ENCODE results near the gene HUWE1. TPM values are rescaled to one million over a fixed set of nuclear protein-coding genes. Genes with fewer than 3 reads are reported as not detected.

Gene HUWE1
- total RNA-seq, 1 experiment from 2014 or later: 376 TPM

GRCh38 chrX:53622431-53622830 lies 64.1 kb downstream of the HUWE1 start:
- H3K27ac Mint-ChIP-seq (ENCODE audit: unreplicated experiment): no peak overlapping the region
- H3K4me3 Mint-ChIP-seq (ENCODE audit: low read depth, unreplicated experiment): no peak overlapping the region
- DNase-seq: no peak
- H3K36me3 Mint-ChIP-seq (ENCODE audit: insufficient read depth, unreplicated experiment): peaks cover 58% of the 10 kb centered on the region
- TF ChIP-seq, protein P1, sequence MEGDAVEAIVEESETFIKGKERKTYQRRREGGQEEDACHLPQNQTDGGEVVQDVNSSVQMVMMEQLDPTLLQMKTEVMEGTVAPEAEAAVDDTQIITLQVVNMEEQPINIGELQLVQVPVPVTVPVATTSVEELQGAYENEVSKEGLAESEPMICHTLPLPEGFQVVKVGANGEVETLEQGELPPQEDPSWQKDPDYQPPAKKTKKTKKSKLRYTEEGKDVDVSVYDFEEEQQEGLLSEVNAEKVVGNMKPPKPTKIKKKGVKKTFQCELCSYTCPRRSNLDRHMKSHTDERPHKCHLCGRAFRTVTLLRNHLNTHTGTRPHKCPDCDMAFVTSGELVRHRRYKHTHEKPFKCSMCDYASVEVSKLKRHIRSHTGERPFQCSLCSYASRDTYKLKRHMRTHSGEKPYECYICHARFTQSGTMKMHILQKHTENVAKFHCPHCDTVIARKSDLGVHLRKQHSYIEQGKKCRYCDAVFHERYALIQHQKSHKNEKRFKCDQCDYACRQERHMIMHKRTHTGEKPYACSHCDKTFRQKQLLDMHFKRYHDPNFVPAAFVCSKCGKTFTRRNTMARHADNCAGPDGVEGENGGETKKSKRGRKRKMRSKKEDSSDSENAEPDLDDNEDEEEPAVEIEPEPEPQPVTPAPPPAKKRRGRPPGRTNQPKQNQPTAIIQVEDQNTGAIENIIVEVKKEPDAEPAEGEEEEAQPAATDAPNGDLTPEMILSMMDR (IDR thresholded peaks at IDR 0.05; ENCODE audit: unreplicated experiment): no peak
- intact Hi-C loops (cut with micrococcal nuclease; ENCODE audit: unreplicated experiment): no loop called here
- H3K9me3 Mint-ChIP-seq (ENCODE audit: low read depth, unreplicated experiment): no peaks in the 10 kb centered on the region
- no peaks in the 10 kb centered on the region for H3K27me3 Mint-ChIP-seq (ENCODE audit: unreplicated experiment)
- BruUV-seq (replicated peaks): no TSS peak
- CTCF ChIA-PET: no interaction called here
- peaks cover 8% of the 10 kb centered on the region for H3K4me1 Mint-ChIP-seq (ENCODE audit: low read depth, unreplicated experiment)

- intact Hi-C loops (cut with micrococcal nuclease; ENCODE audit: unreplicated experiment): no loop called here
- H3K4me1 Mint-ChIP-seq (ENCODE audit: low read depth, unreplicated experiment): peaks cover 8% of the 10 kb centered on the region
- H3K36me3 Mint-ChIP-seq (ENCODE audit: insufficient read depth, unreplicated experiment): peaks cover 58% of the 10 kb centered on the region
- TF ChIP-seq, protein P1 (IDR thresholded peaks at IDR 0.05; ENCODE audit: unreplicated experiment): no peak
- H3K27me3 Mint-ChIP-seq (ENCODE audit: unreplicated experiment): no peaks in the 10 kb centered on the region
- no peak for DNase-seq
- CTCF ChIA-PET: no interaction called here
- H3K27ac Mint-ChIP-seq (ENCODE audit: unreplicated experiment): peak overlapping the region; percentile 63
- H3K9me3 Mint-ChIP-seq (ENCODE audit: low read depth, unreplicated experiment): no peaks in the 10 kb centered on the region
- H3K4me3 Mint-ChIP-seq (ENCODE audit: low read depth, unreplicated experiment): no peak overlapping the region
- no TSS peak for BruUV-seq (replicated peaks)
Observed at GRCh38 chrX:53621418-53621986, 65.0 kb downstream of the HUWE1 start.

DNA sequence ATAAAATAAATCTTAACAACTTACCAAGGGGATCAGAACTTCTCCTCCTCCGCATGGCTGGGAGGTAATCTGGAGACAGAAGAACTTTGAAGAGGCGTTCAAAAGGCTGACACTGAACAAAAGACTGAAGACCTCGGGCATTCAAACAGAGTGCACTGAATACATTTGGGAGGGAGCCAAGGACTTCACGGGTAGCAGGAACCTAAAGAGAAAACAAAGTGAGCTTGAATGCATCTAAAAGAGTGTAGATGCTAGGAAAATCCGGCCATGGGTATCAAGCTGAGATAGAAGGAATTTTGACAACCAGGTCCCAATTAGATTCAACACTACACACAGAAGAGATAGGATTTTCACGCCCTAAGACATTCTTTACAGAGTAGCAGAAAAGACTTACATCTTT lies 69.6 kb downstream of the HUWE1 start:
- BruUV-seq (replicated peaks): no TSS peak
- DNase-seq: no peak
- CTCF ChIA-PET: no interaction called here
- Mint-ChIP-seq H3K27ac (ENCODE audit: unreplicated experiment) (no peak overlapping the region), H3K4me1 (ENCODE audit: low read depth, unreplicated experiment) (peaks cover 8% of the 10 kb centered on the region), H3K9me3 (ENCODE audit: low read depth, unreplicated experiment) (no peaks in the 10 kb centered on the region), H3K36me3 (ENCODE audit: insufficient read depth, unreplicated experiment) (peaks cover 70% of the 10 kb centered on the region), H3K27me3 (ENCODE audit: unreplicated experiment) (no peaks in the 10 kb centered on the region), H3K4me3 (ENCODE audit: low read depth, unreplicated experiment) (no peak overlapping the region)
- TF ChIP-seq, protein P1 (IDR thresholded peaks at IDR 0.05; ENCODE audit: unreplicated experiment): no peak
- intact Hi-C loops (cut with micrococcal nuclease; ENCODE audit: unreplicated experiment): no loop called here

DNA sequence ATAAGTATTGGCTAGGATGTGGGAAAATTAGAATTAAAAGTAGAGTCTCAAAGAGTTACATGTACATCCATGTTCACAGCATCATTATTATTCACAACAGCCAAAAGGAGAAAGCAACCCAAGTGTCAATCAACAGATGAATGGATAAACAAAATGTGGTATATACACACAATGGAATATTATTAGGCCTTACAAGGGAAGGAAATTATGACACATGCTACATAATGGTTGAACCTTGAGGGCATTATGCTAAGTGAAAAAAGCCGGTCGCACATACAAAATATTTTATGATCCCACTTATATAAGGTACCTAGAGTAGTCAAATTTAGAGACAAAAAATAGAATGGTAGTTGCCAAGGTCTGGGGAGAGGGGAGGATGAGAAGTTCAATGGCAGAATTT lies 80.1 kb downstream of the HUWE1 start:
- TF ChIP-seq, protein P1 (IDR thresholded peaks at IDR 0.05; ENCODE audit: unreplicated experiment): no peak
- DNase-seq: no peak
- H3K27me3 Mint-ChIP-seq (ENCODE audit: unreplicated experiment): no peaks in the 10 kb centered on the region
- no peaks in the 10 kb centered on the region for H3K4me1 Mint-ChIP-seq (ENCODE audit: low read depth, unreplicated experiment)
- no peaks in the 10 kb centered on the region for H3K9me3 Mint-ChIP-seq (ENCODE audit: low read depth, unreplicated experiment)
- no peak overlapping the region for H3K27ac Mint-ChIP-seq (ENCODE audit: unreplicated experiment)
- intact Hi-C loops (cut with micrococcal nuclease; ENCODE audit: unreplicated experiment): no loop called here
- no TSS peak for BruUV-seq (replicated peaks)
- H3K36me3 Mint-ChIP-seq (ENCODE audit: insufficient read depth, unreplicated experiment): peaks cover 73% of the 10 kb centered on the region
- H3K4me3 Mint-ChIP-seq (ENCODE audit: low read depth, unreplicated experiment): no peak overlapping the region
- CTCF ChIA-PET: no interaction called here

All from Calu3 (cell line).